IMR-90 (cell line): ENCODE data around the gene PDIA3. TPM values are rescaled to one million over a fixed set of nuclear protein-coding genes. Genes with fewer than 3 reads are reported as not detected.

Experiments used
- ATAC-seq: fragments of 200-7000 bp; cut with Tn5 transposase; 2 replicates; pipeline ENCODE4 v1.9.1; 2020; ENCODE audit warnings: low read depth, mild to moderate bottlenecking, moderate library complexity
- BruUV-seq: library from RNA; stranded (reverse); fragments of 400-500 nt; replicated peaks from 2 replicates; lab custom pipeline; 2021; lab: Mats Ljungman, UMichigan
- CTCF ChIA-PET: fragments of 300-600 bp; formaldehyde crosslinking; extraction: SDS; loops from one replicate; lab custom pipeline; 2021; ENCODE audit warnings: antibody characterized with exemption; lab: Yijun Ruan, JAX
- POLR2A ChIA-PET: fragments of 300-600 bp; sonication (Branson Sonifier 250); formaldehyde crosslinking; loops from one replicate; lab custom pipeline; 2022; ENCODE audit warnings: antibody characterized with exemption; ENCODE audit not compliant: unreplicated experiment; lab: Charles Lee
- DNase-seq: peaks from one replicate; pipeline ENCODE4 v3.0.0; 2013
- H2AFZ ChIP-seq: replicated peaks from 2 replicates; pipeline ENCODE3; 2013; ENCODE audit warnings: low read length, mild to moderate bottlenecking; ENCODE audit not compliant: poor library complexity
- H2AK5ac ChIP-seq: 2 replicates; pipeline ENCODE4 v1.6.1; 2013; ENCODE audit warnings: low read depth, low read length, inconsistent platforms
- H2AK9ac ChIP-seq: replicated peaks from 2 replicates; pipeline ENCODE3; 2013; ENCODE audit warnings: mild to moderate bottlenecking, low read depth, low read length, moderate library complexity; ENCODE audit not compliant: poor library complexity
- H2BK120ac ChIP-seq: 2 replicates; pipeline ENCODE4 v1.6.1; 2013; ENCODE audit warnings: low read depth, low read length, inconsistent platforms
- H2BK15ac ChIP-seq: 3 replicates; pipeline ENCODE4 v1.6.1; 2013; ENCODE audit warnings: low read depth, low read length, inconsistent platforms
- H2BK20ac ChIP-seq: 2 replicates; pipeline ENCODE4 v1.6.1; 2013; ENCODE audit warnings: low read depth, mild to moderate bottlenecking, inconsistent platforms, low read length, moderate library complexity
- H2BK5ac ChIP-seq: 2 replicates; pipeline ENCODE4 v1.6.1; 2013; ENCODE audit warnings: mild to moderate bottlenecking, low read depth, low read length, inconsistent platforms; ENCODE audit not compliant: poor library complexity, severe bottlenecking
- H3K14ac ChIP-seq: replicated peaks from 2 replicates; pipeline ENCODE4 v1.6.1; 2013; ENCODE audit warnings: low read depth, low read length, inconsistent platforms
- H3K18ac ChIP-seq: 2 replicates; pipeline ENCODE4 v1.6.1; 2013; ENCODE audit warnings: low read depth, low read length, control low read depth
- H3K23ac ChIP-seq: 2 replicates; pipeline ENCODE4 v1.6.1; 2013; ENCODE audit warnings: low read depth, low read length, inconsistent platforms
- H3K27ac ChIP-seq: 2 replicates; pipeline ENCODE4 v1.5.1; 2013; ENCODE audit warnings: mild to moderate bottlenecking, control low read depth, low read length; ENCODE audit not compliant: insufficient read depth
- H3K27me3 ChIP-seq: 2 replicates; pipeline ENCODE4 v1.6.1; 2013; ENCODE audit warnings: low read length; ENCODE audit not compliant: control insufficient read depth, insufficient read depth
- H3K36me3 ChIP-seq: 2 replicates; pipeline ENCODE4 v1.6.1; 2013; ENCODE audit warnings: low read length, mixed read lengths; ENCODE audit not compliant: control insufficient read depth, insufficient read depth
- H3K4ac ChIP-seq: 2 replicates; pipeline ENCODE4 v1.6.1; 2013; ENCODE audit warnings: low read depth, low read length, inconsistent platforms
- H3K4me1 ChIP-seq: 2 replicates; pipeline ENCODE4 v1.6.1; 2013; ENCODE audit warnings: low read length, mixed read lengths; ENCODE audit not compliant: control insufficient read depth, insufficient read depth
- H3K4me2 ChIP-seq: 2 replicates; pipeline ENCODE4 v1.6.1; 2013; ENCODE audit warnings: low read depth, mild to moderate bottlenecking, control low read depth, low read length, moderate library complexity
- H3K4me3 ChIP-seq: 2 replicates; pipeline ENCODE4 v1.5.1; 2013; ENCODE audit warnings: low read depth, mild to moderate bottlenecking, control low read depth, low read length, moderate library complexity; ENCODE audit not compliant: insufficient read depth
- H3K56ac ChIP-seq: 2 replicates; pipeline ENCODE4 v1.6.1; 2013; ENCODE audit warnings: low read length, inconsistent platforms; ENCODE audit not compliant: insufficient read depth; ENCODE audit errors: extremely low read depth
- H3K79me1 ChIP-seq, 2 experiments: 2 replicates each; pipeline ENCODE4 v1.6.1; 2013; ENCODE audit warnings: low read length in 2 of 2, inconsistent platforms in 1 of 2, low read depth in 1 of 2
- H3K9ac ChIP-seq: 2 replicates; pipeline ENCODE4 v1.6.1; 2013; ENCODE audit warnings: low read depth, low read length, control low read depth
- H3K9me1 ChIP-seq: 2 replicates; pipeline ENCODE4 v1.6.1; 2013; ENCODE audit warnings: low read length, inconsistent platforms; ENCODE audit not compliant: insufficient read depth
- H3K9me3 ChIP-seq: 2 replicates; pipeline ENCODE4 v1.6.1; 2013; ENCODE audit warnings: low read length; ENCODE audit not compliant: control insufficient read depth, insufficient read depth
- H4K20me1 ChIP-seq: 2 replicates; pipeline ENCODE4 v1.6.1; 2013; ENCODE audit warnings: low read length, inconsistent platforms; ENCODE audit not compliant: insufficient read depth
- H4K5ac ChIP-seq: 2 replicates; pipeline ENCODE4 v1.6.1; 2013; ENCODE audit warnings: mild to moderate bottlenecking, low read depth, low read length, control low read depth
- H4K8ac ChIP-seq, 2 experiments: 2 replicates each; pipeline ENCODE4 v1.6.1; 2013; ENCODE audit warnings: low read depth in 2 of 2, low read length in 2 of 2, control low read depth in 1 of 2, inconsistent platforms in 1 of 2
- H4K91ac ChIP-seq: 2 replicates; pipeline ENCODE4 v1.6.1; 2013; ENCODE audit warnings: low read depth, low read length, inconsistent platforms; ENCODE audit not compliant: insufficient read depth
- BHLHE40 ChIP-seq: fragments of 150-350 bp; IDR thresholded peaks from 2 replicates; pipeline ENCODE4 v1.6.1; 2016; ENCODE audit warnings: mild to moderate bottlenecking, low read depth, low read length
- CEBPB ChIP-seq: IDR thresholded peaks from 2 replicates; pipeline ENCODE4 v1.6.1; 2012; ENCODE audit warnings: low read depth, low read length, improper control_type of control experiment
- CHD1 ChIP-seq: IDR thresholded peaks from 2 replicates; pipeline ENCODE4 v1.6.1; 2012; ENCODE audit warnings: low read depth, low read length, improper control_type of control experiment
- FOS ChIP-seq: fragments of 150-350 bp; IDR thresholded peaks from 2 replicates; pipeline ENCODE4 v1.6.1; 2016; ENCODE audit warnings: low read depth, low read length
- MAFK ChIP-seq: IDR thresholded peaks from 2 replicates; pipeline ENCODE4 v1.6.1; 2012; ENCODE audit warnings: low read depth, low read length, improper control_type of control experiment
- MAZ ChIP-seq: IDR thresholded peaks from 2 replicates; pipeline ENCODE4 v1.6.1; 2012; ENCODE audit warnings: low read depth, mild to moderate bottlenecking, low read length, improper control_type of control experiment, moderate library complexity, borderline replicate concordance
- MXI1 ChIP-seq: IDR thresholded peaks from 2 replicates; pipeline ENCODE4 v1.6.1; 2012; ENCODE audit warnings: low read depth, mild to moderate bottlenecking, low read length, moderate library complexity, borderline replicate concordance
- NFE2L2 ChIP-seq: fragments of 150-350 bp; IDR thresholded peaks from 2 replicates; pipeline ENCODE4 v1.6.1; 2016; ENCODE audit warnings: low read depth, mild to moderate bottlenecking, low read length
- POLR2A ChIP-seq: IDR thresholded peaks from 2 replicates; pipeline ENCODE4 v1.6.1; 2012; ENCODE audit warnings: mild to moderate bottlenecking, low read depth, low read length
- RAD21 ChIP-seq: IDR thresholded peaks from 2 replicates; pipeline ENCODE4 v1.6.1; 2012; ENCODE audit warnings: low read length, improper control_type of control experiment
- RCOR1 ChIP-seq: IDR thresholded peaks from 2 replicates; pipeline ENCODE4 v1.6.1; 2012; ENCODE audit warnings: mild to moderate bottlenecking, low read length, improper control_type of control experiment; ENCODE audit not compliant: insufficient replicate concordance
- RFX5 ChIP-seq: IDR thresholded peaks from 2 replicates; pipeline ENCODE4 v1.8.0; 2012; ENCODE audit warnings: low read depth, mild to moderate bottlenecking, low read length, moderate library complexity
- SMC3 ChIP-seq: fragments of 150-350 bp; IDR thresholded peaks from 2 replicates; pipeline ENCODE4 v1.6.1; 2016; ENCODE audit warnings: low read depth, mild to moderate bottlenecking, antibody characterized with exemption, low read length, moderate library complexity
- WGBS, 2 experiments: methylation state at CpG; one replicate each; pipeline versions ENCODE4 v1.1.5 to v1.1.7; 2013; ENCODE audit warnings: missing lambda C conversion rate in 2 of 2; ENCODE audit not compliant: insufficient read length in 1 of 2; ENCODE audit errors: extremely low coverage in 2 of 2; 5-methylcytosine and 5-hydroxymethylcytosine counted together
- dilution Hi-C: fragments of 300-500 bp; cut with HindIII; formaldehyde crosslinking; loops from one replicate; pipeline ENCODE4 v1.14.3; 2018; ENCODE audit warnings: low sequenced_read_pairs; ENCODE audit not compliant: unreplicated experiment
- in situ Hi-C: fragments of 300-500 bp; cut with MboI; formaldehyde crosslinking; loops from 3 replicates; pipeline ENCODE4 v1.14.3; 2019; ENCODE audit warnings: low sequenced_read_pairs, inconsistent platforms, mixed read lengths
- intact Hi-C: fragments of 100-400 bp; cut with micrococcal nuclease; formaldehyde crosslinking; loops from 2 replicates; pipeline ENCODE4 v1.10.0; 2022
- polyA plus RNA-seq, 3 experiments: library from polyadenylated mRNA; depleted of rRNA; stranded (reverse); fragments of >200 nt; gene quantifications; 2 replicates each; pipeline ENCODE4 v1.2.3, GENCODE V29; 2012; ENCODE audit warnings: low replicate concordance in 1 of 3
- total RNA-seq: library from RNA; depleted of rRNA; stranded (reverse); fragments of >200 nt; gene quantifications from 2 replicates; pipeline ENCODE4 v1.2.3, GENCODE V29; 2012
- TF ChIP-seq, protein P1 (sequence below): fragments of 150-350 bp; IDR thresholded peaks from 2 replicates; pipeline ENCODE4 v1.6.1; 2016; ENCODE audit warnings: low read depth, mild to moderate bottlenecking, low read length, moderate library complexity, borderline replicate concordance
- TF ChIP-seq, protein P2 (sequence below): fragments of 150-350 bp; IDR thresholded peaks from 2 replicates; pipeline ENCODE4 v1.6.1; 2017; ENCODE audit warnings: mild to moderate bottlenecking, antibody characterized with exemption, low read length, low read depth
- TF ChIP-seq, protein P3 (sequence below): conservative IDR thresholded peaks from 2 replicates; pipeline ENCODE4 v1.5.1; 2012; ENCODE audit warnings: mild to moderate bottlenecking, low read depth, low read length, improper control_type of control experiment

Gene PDIA3
- total and polyA plus RNA-seq, 2 of the 4 experiments (the other 2 are of a cell fraction), result 103 to 396 TPM

DNA sequence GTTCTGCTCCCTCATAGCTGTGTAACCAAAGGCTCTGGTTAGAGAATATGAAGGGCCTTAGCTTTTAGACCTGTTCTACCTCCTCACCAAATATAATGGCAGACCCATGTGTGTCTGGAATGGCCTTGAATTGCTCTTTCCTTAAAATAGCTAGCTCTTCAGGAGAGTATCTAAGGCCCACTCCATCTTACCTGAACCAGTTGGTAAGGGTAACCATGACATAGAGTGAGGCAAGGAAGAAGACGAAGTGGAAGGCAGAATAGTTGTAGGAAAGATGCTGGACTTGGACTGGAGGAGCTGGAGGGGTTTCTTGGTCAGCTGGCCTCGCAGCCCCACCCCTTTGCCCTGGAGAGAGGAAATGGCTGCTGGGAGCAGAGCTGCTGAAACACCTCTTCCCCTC lies 49.0 kb downstream of the PDIA3 start:
- H4K5ac ChIP-seq, result no peak overlapping the region
- no peak overlapping the region for H2BK15ac ChIP-seq
- peaks cover 33% of the 10 kb centered on the region for H3K9me1 ChIP-seq
- dilution Hi-C loops, result no loop called here
- no peak overlapping the region for H4K91ac ChIP-seq
- H3K4ac ChIP-seq, result no peak overlapping the region
- DNase-seq (no peak), ATAC-seq (no peak)
- 0 out of 2 replicates have a peak overlapping the region, but pooled peaks have one; percentile 24 for H3K14ac ChIP-seq
- peaks cover 31 to 72% of the 10 kb centered on the region in 2 experiments for H3K79me1 ChIP-seq
- peaks cover 47% of the 10 kb centered on the region for H4K20me1 ChIP-seq
- peaks cover 54% of the 10 kb centered on the region for H3K36me3 ChIP-seq
- H2AK5ac ChIP-seq, result no peak overlapping the region
- H4K8ac ChIP-seq, result no peak overlapping the region; a peak in 1 of 4 replicates
- ChIA-PET CTCF (no interaction called here), POLR2A (interaction anchor here (0.8 to 1.0 kb wide), 2 partner anchors 11 to 49 kb away, joined by 3 to 4 read pairs; partner anchors contain the start of gene PDIA3)
- peaks cover 23% of the 10 kb centered on the region for H3K4me1 ChIP-seq
- no peak overlapping the region for H3K4me3 ChIP-seq
- H2AK9ac ChIP-seq, result no peak overlapping the region
- in situ Hi-C loops, result no loop called here
- H3K56ac ChIP-seq, result no peak overlapping the region
- H3K23ac ChIP-seq, result peak overlapping the region; percentile 64; the same call in 1 of the 2 replicates
- intact Hi-C loops, result no loop called here
- H2BK20ac ChIP-seq, result no peak overlapping the region
- no peak overlapping the region for H3K4me2 ChIP-seq
- no peak overlapping the region for H3K27ac ChIP-seq
- H2BK5ac ChIP-seq, result no peak overlapping the region
- H3K18ac ChIP-seq, result no peak overlapping the region
- no peak overlapping the region for H3K9ac ChIP-seq
- WGBS, 2 experiments, result no CpG with 5 or more reads among the region's 2 CpGs
- BruUV-seq, result no TSS peak
- no peaks in the 10 kb centered on the region for H3K9me3 ChIP-seq
- no peaks in the 10 kb centered on the region for H3K27me3 ChIP-seq
- peak overlapping the region; percentile 14 for H2AFZ ChIP-seq
- TF ChIP-seq MAZ (no peak), FOS (no peak), MAFK (no peak), MXI1 (no peak), RCOR1 (no peak), RFX5 (no peak), SMC3 (no peak), BHLHE40 (no peak), CEBPB (no peak), POLR2A (no peak), NFE2L2 (no peak), RAD21 (no peak), CHD1 (no peak)
- TF ChIP-seq, protein P1, sequence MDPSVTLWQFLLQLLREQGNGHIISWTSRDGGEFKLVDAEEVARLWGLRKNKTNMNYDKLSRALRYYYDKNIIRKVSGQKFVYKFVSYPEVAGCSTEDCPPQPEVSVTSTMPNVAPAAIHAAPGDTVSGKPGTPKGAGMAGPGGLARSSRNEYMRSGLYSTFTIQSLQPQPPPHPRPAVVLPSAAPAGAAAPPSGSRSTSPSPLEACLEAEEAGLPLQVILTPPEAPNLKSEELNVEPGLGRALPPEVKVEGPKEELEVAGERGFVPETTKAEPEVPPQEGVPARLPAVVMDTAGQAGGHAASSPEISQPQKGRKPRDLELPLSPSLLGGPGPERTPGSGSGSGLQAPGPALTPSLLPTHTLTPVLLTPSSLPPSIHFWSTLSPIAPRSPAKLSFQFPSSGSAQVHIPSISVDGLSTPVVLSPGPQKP, result no peak
- TF ChIP-seq, protein P2, sequence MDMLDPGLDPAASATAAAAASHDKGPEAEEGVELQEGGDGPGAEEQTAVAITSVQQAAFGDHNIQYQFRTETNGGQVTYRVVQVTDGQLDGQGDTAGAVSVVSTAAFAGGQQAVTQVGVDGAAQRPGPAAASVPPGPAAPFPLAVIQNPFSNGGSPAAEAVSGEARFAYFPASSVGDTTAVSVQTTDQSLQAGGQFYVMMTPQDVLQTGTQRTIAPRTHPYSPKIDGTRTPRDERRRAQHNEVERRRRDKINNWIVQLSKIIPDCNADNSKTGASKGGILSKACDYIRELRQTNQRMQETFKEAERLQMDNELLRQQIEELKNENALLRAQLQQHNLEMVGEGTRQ, result no peak
- TF ChIP-seq, protein P3, sequence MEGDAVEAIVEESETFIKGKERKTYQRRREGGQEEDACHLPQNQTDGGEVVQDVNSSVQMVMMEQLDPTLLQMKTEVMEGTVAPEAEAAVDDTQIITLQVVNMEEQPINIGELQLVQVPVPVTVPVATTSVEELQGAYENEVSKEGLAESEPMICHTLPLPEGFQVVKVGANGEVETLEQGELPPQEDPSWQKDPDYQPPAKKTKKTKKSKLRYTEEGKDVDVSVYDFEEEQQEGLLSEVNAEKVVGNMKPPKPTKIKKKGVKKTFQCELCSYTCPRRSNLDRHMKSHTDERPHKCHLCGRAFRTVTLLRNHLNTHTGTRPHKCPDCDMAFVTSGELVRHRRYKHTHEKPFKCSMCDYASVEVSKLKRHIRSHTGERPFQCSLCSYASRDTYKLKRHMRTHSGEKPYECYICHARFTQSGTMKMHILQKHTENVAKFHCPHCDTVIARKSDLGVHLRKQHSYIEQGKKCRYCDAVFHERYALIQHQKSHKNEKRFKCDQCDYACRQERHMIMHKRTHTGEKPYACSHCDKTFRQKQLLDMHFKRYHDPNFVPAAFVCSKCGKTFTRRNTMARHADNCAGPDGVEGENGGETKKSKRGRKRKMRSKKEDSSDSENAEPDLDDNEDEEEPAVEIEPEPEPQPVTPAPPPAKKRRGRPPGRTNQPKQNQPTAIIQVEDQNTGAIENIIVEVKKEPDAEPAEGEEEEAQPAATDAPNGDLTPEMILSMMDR, result no peak
- no peak overlapping the region for H2BK120ac ChIP-seq
